B cell (primary cell): ENCODE data around the gene RUVBL2. TPM values are rescaled to one million over a fixed set of nuclear protein-coding genes. Genes with fewer than 3 reads are reported as not detected.

Experiments used
- ATAC-seq: fragments of 200-7000 bp; cut with Tn5 transposase; one replicate; pipeline ENCODE4 v1.10.0; 2021; ENCODE audit warnings: low read depth, mild to moderate bottlenecking, moderate number of reproducible peaks, moderate library complexity
- CTCF ChIA-PET: fragments of 350-600 bp; sonication (Branson Sonifier 250); formaldehyde crosslinking; loops from one replicate; lab custom pipeline; 2021; ENCODE audit warnings: antibody characterized with exemption, inconsistent platforms; lab: Charles Lee
- POLR2A ChIA-PET: fragments of 350-600 bp; sonication (Branson Sonifier 250); formaldehyde crosslinking; loops from one replicate; lab custom pipeline; 2021; ENCODE audit warnings: antibody characterized with exemption; lab: Charles Lee
- DNase-seq: peaks from one replicate; pipeline ENCODE4 v3.0.0; 2013
- H2AFZ ChIP-seq: 2 replicates; pipeline ENCODE4 v1.6.1; 2012; ENCODE audit warnings: mild to moderate bottlenecking, low read depth, low read length; ENCODE audit not compliant: insufficient read depth, poor library complexity, severe bottlenecking
- H3K27ac ChIP-seq, 2 donors: 1 replicate in 1 of 2; 2 replicates in 1 of 2; pipeline ENCODE4 v1.5.1; 2012 to 2013; ENCODE audit warnings: low read length in 2 of 2, mild to moderate bottlenecking in 2 of 2, moderate library complexity in 1 of 2
- H3K27me3 ChIP-seq, 4 experiments: fragments of 200-600 bp in 1 of 4; sonication (generic) in 1 of 4; replicated peaks in 1 of 4; 1 replicate in 2 of 4; 2 replicates in 2 of 4; pipeline versions ENCODE4 v1.6.1 to v1.7.0; 2013 to 2016; ENCODE audit warnings: low read length in 3 of 4, mild to moderate bottlenecking in 2 of 4, mixed read lengths in 1 of 4, moderate library complexity in 1 of 4; ENCODE audit not compliant: insufficient read depth in 4 of 4, control insufficient read depth in 3 of 4; ENCODE audit errors: control extremely low read depth in 1 of 4
- H3K36me3 ChIP-seq, 2 experiments: replicated peaks in 1 of 2; 1 replicate in 1 of 2; 2 replicates in 1 of 2; pipeline versions ENCODE4 v1.6.1 to v1.7.1; 2013; ENCODE audit warnings: low read length in 1 of 2; ENCODE audit not compliant: insufficient read depth in 2 of 2, control insufficient read depth in 1 of 2; ENCODE audit errors: control extremely low read depth in 1 of 2, extremely low read depth in 1 of 2
- H3K4me1 ChIP-seq, 2 donors: fragments of 200-600 bp in 1 of 2; sonication (generic) in 1 of 2; 1 replicate in 1 of 2; 2 replicates in 1 of 2; pipeline versions ENCODE4 v1.5.1 to v1.6.1; 2013 to 2017; ENCODE audit warnings: low read length in 2 of 2; ENCODE audit not compliant: control insufficient read depth in 2 of 2, insufficient read depth in 2 of 2
- H3K4me2 ChIP-seq: replicated peaks from 2 replicates; pipeline ENCODE3; 2012; ENCODE audit warnings: mild to moderate bottlenecking, low read depth, low read length; ENCODE audit not compliant: poor library complexity, severe bottlenecking
- H3K4me3 ChIP-seq, 5 experiments: fragments of 200-600 bp in 1 of 5; sonication (generic) in 1 of 5; 1 replicate in 3 of 5; 2 replicates in 2 of 5; pipeline versions ENCODE4 v1.5.1 to v1.7.0; 2011 to 2016; ENCODE audit warnings: low read length in 4 of 5, mild to moderate bottlenecking in 4 of 5, low read depth in 2 of 5, control low read depth in 1 of 5, moderate library complexity in 1 of 5; ENCODE audit not compliant: insufficient read depth in 1 of 5; ENCODE audit errors: control extremely low read depth in 1 of 5, extremely low read depth in 1 of 5
- H3K79me2 ChIP-seq: fragments of 200-600 bp; sonication (generic); one replicate; pipeline ENCODE4 v1.6.0; 2016; ENCODE audit warnings: low read length; ENCODE audit not compliant: control insufficient read depth, insufficient read depth
- H3K9ac ChIP-seq: fragments of 200-600 bp; sonication (generic); 2 replicates; pipeline ENCODE4 v1.6.1; 2017; ENCODE audit warnings: mild to moderate bottlenecking, low read length, moderate library complexity
- H3K9me3 ChIP-seq, 3 donors: one replicate each; pipeline versions ENCODE4 v1.6.1 to v1.7.1; 2013; ENCODE audit warnings: low read length in 2 of 3; ENCODE audit not compliant: control insufficient read depth in 2 of 3, insufficient read depth in 1 of 3; ENCODE audit errors: control extremely low read depth in 1 of 3
- H4K20me1 ChIP-seq: 2 replicates; pipeline ENCODE4 v1.6.0; 2012; ENCODE audit warnings: mild to moderate bottlenecking, low read length; ENCODE audit not compliant: insufficient read depth, control insufficient read depth, poor library complexity, severe bottlenecking
- H3K27ac Mint-ChIP-seq: one replicate; pipeline ENCODE4 v1.8.0; 2021; ENCODE audit warnings: mixed read lengths
- H3K27me3 Mint-ChIP-seq: one replicate; pipeline ENCODE4 v1.8.0; 2021; ENCODE audit warnings: mixed read lengths
- H3K4me1 Mint-ChIP-seq: one replicate; pipeline ENCODE4 v1.8.0; 2021; ENCODE audit warnings: mixed read lengths
- H3K4me3 Mint-ChIP-seq: one replicate; pipeline ENCODE4 v1.8.0; 2021; ENCODE audit warnings: mixed read lengths
- H3K9me3 Mint-ChIP-seq: one replicate; pipeline ENCODE4 v1.8.0; 2022; ENCODE audit warnings: mixed read lengths; ENCODE audit not compliant: insufficient read depth
- CTCF ChIP-seq: fragments of 200-600 bp; IDR thresholded peaks from one replicate; pipeline ENCODE4 v1.8.0; 2022; ENCODE audit warnings: antibody characterized with exemption, mild to moderate bottlenecking
- EZH2 ChIP-seq: IDR thresholded peaks from 2 replicates; pipeline ENCODE4 v1.6.1; 2012; ENCODE audit warnings: borderline replicate concordance, low read depth, mild to moderate bottlenecking, moderate library complexity, low read length; ENCODE audit not compliant: insufficient read depth, poor library complexity, severe bottlenecking
- WGBS: methylation state at CpG from one replicate; pipeline ENCODE4 v1.1.5; 2013; ENCODE audit warnings: missing lambda C conversion rate; ENCODE audit not compliant: insufficient coverage; 5-methylcytosine and 5-hydroxymethylcytosine counted together
- intact Hi-C: fragments of 100-400 bp; cut with micrococcal nuclease; formaldehyde crosslinking; loops from one replicate; pipeline ENCODE4 v1.10.0; 2022
- polyA plus RNA-seq: library from polyadenylated mRNA; depleted of rRNA; stranded (reverse); fragments of >200 nt; gene quantifications from 2 replicates; pipeline ENCODE4 v1.2.3, GENCODE V29; 2012
- total RNA-seq, 2 donors: library from RNA; stranded (reverse); fragments of 120-200 nt in 1 of 2; gene quantifications; 1 replicate in 1 of 2; 2 replicates in 1 of 2; pipeline versions ENCODE4 v1.2.3 to v1.2.4, GENCODE V29; 2013 to 2022

Gene RUVBL2
- total and polyA plus RNA-seq, 2 donors (not counting 1 experiment from before 2014, with no cell fraction given): 36.1 to 57.4 TPM

- H3K27me3 ChIP-seq: no peaks in the 10 kb centered on the region
- H3K36me3 ChIP-seq: peaks cover 0 to 7% of the 10 kb centered on the region in 2 experiments
- peak overlapping the region in 1 of 2 donors; percentile 70 for H3K27ac ChIP-seq
- ChIA-PET POLR2A (interaction anchor here (0.6 to 1.1 kb wide), 2 partner anchors 13 to 1385 kb away, joined by 3 read pairs; no protein-coding TSS in a partner anchor), CTCF (interaction anchor here (1.4 to 3.4 kb wide), 6 partner anchors 13 to 204 kb away, joined by 4 to 17 read pairs (median 10); partner anchors contain the start of gene LIN7B)
- Mint-ChIP-seq H3K4me1 (peaks cover 39% of the 10 kb centered on the region), H3K4me3 (peak overlapping the region; percentile 94), H3K27me3 (no peaks in the 10 kb centered on the region), H3K9me3 (no peaks in the 10 kb centered on the region), H3K27ac (peak overlapping the region; percentile 92)
- peaks cover 6% of the 10 kb centered on the region for H4K20me1 ChIP-seq
- H3K9me3 ChIP-seq: no peaks in the 10 kb centered on the region
- peak overlapping the region; percentile 99 for H3K4me2 ChIP-seq
- DNase-seq (no peak), ATAC-seq (no peak)
- H3K4me3 ChIP-seq: peak overlapping the region; percentile 61 to 94 (median 79)
- H3K79me2 ChIP-seq: peaks cover 55% of the 10 kb centered on the region
- peak overlapping the region; percentile 94 for H3K9ac ChIP-seq
- intact Hi-C loops: loop anchor here (2.0 to 10.0 kb wide), 4 partner anchors 13 to 217 kb away; partner anchors contain the start of genes C19orf73, LIN7B and PPFIA3
- WGBS: 50% methylated on average over 7 of the region's 8 CpGs
- peak overlapping the region; percentile 94 for H2AFZ ChIP-seq
- no peak for TF ChIP-seq EZH2
- no peak for TF ChIP-seq CTCF
- H3K4me1 ChIP-seq: peaks cover 15 to 27% of the 10 kb centered on the region in 2 donors
These were observed 1.7 kb upstream of the RUVBL2 start for GRCh38 chr19:48991873-48992580.
